ENCODE data around the gene ABL2. TPM values are rescaled to one million over a fixed set of nuclear protein-coding genes. Genes with fewer than 3 reads are reported as not detected.
A peak's percentile ranks its signal among the peaks of the same experiment; 100 is the strongest.
"Not testable (repeated sequence)": the region's sequence is repeated elsewhere in the genome, so short reads cannot be mapped to it uniquely, and the experiment has no call there.

Gene ABL2
- total RNA-seq, 1 donor from 2014 or later, result 9.0 TPM

DNA sequence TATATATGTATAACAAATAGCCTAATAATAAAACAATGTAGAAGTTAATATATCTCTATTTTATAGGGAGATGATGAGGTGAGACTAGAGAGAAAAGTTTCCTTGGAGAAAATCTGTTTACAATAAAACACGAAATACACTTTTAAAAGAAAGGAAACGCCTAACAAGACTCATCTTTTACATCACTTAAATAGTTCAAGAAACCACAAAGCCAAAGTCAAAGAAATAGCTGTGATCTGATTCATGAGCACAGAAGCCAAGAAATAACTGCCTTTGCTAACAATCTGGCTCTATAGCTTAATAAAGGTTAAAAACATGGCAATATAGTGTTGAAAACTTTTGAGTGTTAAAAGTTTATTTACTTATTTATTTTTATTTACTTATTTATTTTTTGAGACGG is 86.2 kb downstream of the ABL2 start:
- H3K9me3 ChIP-seq (replicated peaks), result no peaks in the 10 kb centered on the region
- DNase-seq, result no peak
- H3K36me3 ChIP-seq, result no peaks in the 10 kb centered on the region
- peak overlapping the region; percentile 43 for H3K27ac ChIP-seq (replicated peaks)
- no peak overlapping the region for H3K4me3 ChIP-seq
- peaks cover 36% of the 10 kb centered on the region for H3K4me1 ChIP-seq
- TF ChIP-seq, protein P1, sequence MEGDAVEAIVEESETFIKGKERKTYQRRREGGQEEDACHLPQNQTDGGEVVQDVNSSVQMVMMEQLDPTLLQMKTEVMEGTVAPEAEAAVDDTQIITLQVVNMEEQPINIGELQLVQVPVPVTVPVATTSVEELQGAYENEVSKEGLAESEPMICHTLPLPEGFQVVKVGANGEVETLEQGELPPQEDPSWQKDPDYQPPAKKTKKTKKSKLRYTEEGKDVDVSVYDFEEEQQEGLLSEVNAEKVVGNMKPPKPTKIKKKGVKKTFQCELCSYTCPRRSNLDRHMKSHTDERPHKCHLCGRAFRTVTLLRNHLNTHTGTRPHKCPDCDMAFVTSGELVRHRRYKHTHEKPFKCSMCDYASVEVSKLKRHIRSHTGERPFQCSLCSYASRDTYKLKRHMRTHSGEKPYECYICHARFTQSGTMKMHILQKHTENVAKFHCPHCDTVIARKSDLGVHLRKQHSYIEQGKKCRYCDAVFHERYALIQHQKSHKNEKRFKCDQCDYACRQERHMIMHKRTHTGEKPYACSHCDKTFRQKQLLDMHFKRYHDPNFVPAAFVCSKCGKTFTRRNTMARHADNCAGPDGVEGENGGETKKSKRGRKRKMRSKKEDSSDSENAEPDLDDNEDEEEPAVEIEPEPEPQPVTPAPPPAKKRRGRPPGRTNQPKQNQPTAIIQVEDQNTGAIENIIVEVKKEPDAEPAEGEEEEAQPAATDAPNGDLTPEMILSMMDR (IDR thresholded peaks at IDR 0.05; ENCODE audit: borderline replicate concordance), result no peak
- intact Hi-C loops (cut with micrococcal nuclease), result no loop called here
- no peaks in the 10 kb centered on the region for H3K27me3 ChIP-seq (ENCODE audit: low read depth)

DNA sequence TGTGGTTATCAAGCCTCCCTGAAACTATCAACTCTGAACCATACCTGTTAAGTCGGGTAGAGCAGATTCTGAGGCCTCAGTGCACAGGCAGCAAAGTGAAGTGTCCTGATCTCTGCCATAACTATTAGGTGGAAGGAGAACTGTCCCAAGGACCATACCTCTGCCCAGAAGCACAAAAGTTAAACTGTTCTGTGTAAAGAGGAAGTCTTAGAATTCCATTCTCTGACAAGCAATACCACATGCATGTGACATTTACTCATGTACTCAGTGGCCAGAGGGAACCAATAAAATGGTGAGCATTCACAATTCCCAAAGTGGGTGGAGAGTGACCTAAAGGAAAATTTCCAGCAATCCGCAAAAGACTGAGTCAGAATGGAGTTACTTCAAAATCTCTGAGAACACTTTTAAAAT is 86.6 kb downstream of the ABL2 start:
- TF ChIP-seq, protein P1 (IDR thresholded peaks at IDR 0.05; ENCODE audit: borderline replicate concordance), result no peak
- peak overlapping the region; percentile 43 for H3K27ac ChIP-seq (replicated peaks)
- H3K27me3 ChIP-seq (ENCODE audit: low read depth), result no peaks in the 10 kb centered on the region
- no peaks in the 10 kb centered on the region for H3K36me3 ChIP-seq
- no peak for DNase-seq
- intact Hi-C loops (cut with micrococcal nuclease), result no loop called here
- H3K4me3 ChIP-seq, result peak overlapping the region; percentile 32
- peaks cover 41% of the 10 kb centered on the region for H3K4me1 ChIP-seq
- no peaks in the 10 kb centered on the region for H3K9me3 ChIP-seq (replicated peaks)

- Histone ChIP-seq H3K36me3 (no peaks in the 10 kb centered on the region), H3K4me3 (peak overlapping the region; percentile 32), H3K27ac (replicated peaks) (peak overlapping the region; percentile 33), H3K9me3 (replicated peaks) (no peaks in the 10 kb centered on the region), H3K4me1 (peaks cover 44% of the 10 kb centered on the region), H3K27me3 (ENCODE audit: low read depth) (no peaks in the 10 kb centered on the region)
- DNase-seq, result no peak
- TF ChIP-seq, protein P1 (IDR thresholded peaks at IDR 0.05; ENCODE audit: borderline replicate concordance), result no peak
- intact Hi-C loops (cut with micrococcal nuclease), result no loop called here
Measured at GRCh38 chr1:179141592-179142251, 87.8 kb downstream of the ABL2 start.

- H3K9me3 ChIP-seq (replicated peaks); DNase-seq; H3K27ac ChIP-seq (replicated peaks); intact Hi-C loops (cut with micrococcal nuclease); H3K36me3 ChIP-seq; H3K27me3 ChIP-seq (ENCODE audit: low read depth); H3K4me3 ChIP-seq: not testable (repeated sequence)
- H3K4me1 ChIP-seq, result peaks cover 40% of the 10 kb centered on the region
Measured at GRCh38 chr1:179138755-179139154, 90.7 kb downstream of the ABL2 start.

- Histone ChIP-seq H3K27ac (replicated peaks) (no peak overlapping the region), H3K9me3 (replicated peaks) (no peaks in the 10 kb centered on the region), H3K4me3 (no peak overlapping the region), H3K4me1 (peaks cover 29% of the 10 kb centered on the region), H3K36me3 (no peaks in the 10 kb centered on the region), H3K27me3 (ENCODE audit: low read depth) (no peaks in the 10 kb centered on the region)
- intact Hi-C loops (cut with micrococcal nuclease), result no loop called here
- no peak for DNase-seq
- TF ChIP-seq, protein P1 (IDR thresholded peaks at IDR 0.05; ENCODE audit: borderline replicate concordance), result no peak
Measured at GRCh38 chr1:179137617-179138255, 91.7 kb downstream of the ABL2 start.

- H3K9me3 ChIP-seq (replicated peaks); H3K27me3 ChIP-seq (ENCODE audit: low read depth); DNase-seq; H3K4me3 ChIP-seq; intact Hi-C loops (cut with micrococcal nuclease); H3K36me3 ChIP-seq; H3K27ac ChIP-seq (replicated peaks): not testable (repeated sequence)
- H3K4me1 ChIP-seq, result peaks cover 13% of the 10 kb centered on the region
Measured at GRCh38 chr1:179135707-179136106, 93.8 kb downstream of the ABL2 start.

DNA sequence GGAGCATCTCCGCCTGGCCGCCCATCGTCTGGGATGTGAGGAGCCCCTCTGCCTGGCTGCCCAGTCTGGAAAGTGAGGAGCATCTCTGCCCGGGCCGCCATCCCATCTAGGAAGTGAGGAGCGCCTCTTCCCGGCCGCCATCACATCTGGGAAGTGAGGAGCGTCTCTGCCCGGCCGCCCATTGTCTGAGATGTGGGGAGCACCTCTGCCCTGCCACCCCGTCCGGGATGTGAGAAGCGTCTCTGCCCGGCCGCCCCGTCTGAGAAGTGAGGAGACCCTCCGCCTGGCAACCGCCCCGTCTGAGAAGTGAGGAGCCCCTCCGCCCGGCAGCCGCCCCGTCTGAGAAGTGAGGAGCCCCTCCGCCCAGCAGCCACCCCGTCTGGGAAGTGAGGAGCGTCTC is 94.3 kb downstream of the ABL2 start:
- H3K9me3 ChIP-seq (replicated peaks); intact Hi-C loops (cut with micrococcal nuclease); H3K27me3 ChIP-seq (ENCODE audit: low read depth); H3K4me3 ChIP-seq; H3K27ac ChIP-seq (replicated peaks); DNase-seq; H3K4me1 ChIP-seq: not testable (repeated sequence)
- H3K36me3 ChIP-seq, result peaks cover 12% of the 10 kb centered on the region

Data from left ventricle myocardium inferior (tissue), 1 donor.